HG03095 (cell line): ENCODE data around the gene NEDD9.

Experiments used
- ATAC-seq: cut with Tn5 transposase; IDR thresholded peaks from one replicate; pipeline ENCODE4 v1.9.1; 2021; ENCODE audit warnings: moderate library complexity; ENCODE audit not compliant: unreplicated experiment

NEDD9 gene

GRCh38 chr6:11203306-11204004, 29.0 kb downstream of the NEDD9 start:
- no peak for ATAC-seq

- no peak for ATAC-seq
These were observed 29.8 kb downstream of the NEDD9 start for GRCh38 chr6:11202513-11203305.

- no peak for ATAC-seq
These were observed 30.5 kb downstream of the NEDD9 start for GRCh38 chr6:11201772-11202512.

- ATAC-seq = no peak
These were observed 31.5 kb downstream of the NEDD9 start for GRCh38 chr6:11201015-11201414.

GRCh38 chr6:11200356-11200755, 32.1 kb downstream of the NEDD9 start:
- ATAC-seq = no peak

GRCh38 chr6:11198663-11199603, 33.5 kb downstream of the NEDD9 start:
- no peak for ATAC-seq

- ATAC-seq = no peak
These were observed 34.6 kb downstream of the NEDD9 start for GRCh38 chr6:11197850-11198249.

GRCh38 chr6:11197175-11197536, 35.3 kb downstream of the NEDD9 start:
- no peak for ATAC-seq

GRCh38 chr6:11196511-11197174, 35.8 kb downstream of the NEDD9 start:
- no peak for ATAC-seq

GRCh38 chr6:11194356-11195218, 37.9 kb downstream of the NEDD9 start:
- no peak for ATAC-seq

- no peak for ATAC-seq
These were observed 39.0 kb downstream of the NEDD9 start for GRCh38 chr6:11193434-11193833.

- ATAC-seq = no peak
These were observed 40.3 kb downstream of the NEDD9 start for GRCh38 chr6:11192167-11192566.

- no peak for ATAC-seq
These were observed 41.7 kb downstream of the NEDD9 start for GRCh38 chr6:11190625-11191245.

- no peak for ATAC-seq
These were observed 42.4 kb downstream of the NEDD9 start for GRCh38 chr6:11189865-11190624.

GRCh38 chr6:11188161-11188915, 44.1 kb downstream of the NEDD9 start:
- ATAC-seq = no peak

- ATAC-seq = no peak
These were observed 45.2 kb downstream of the NEDD9 start for GRCh38 chr6:11187301-11187700.

- ATAC-seq = no peak
These were observed 47.1 kb downstream of the NEDD9 start for GRCh38 chr6:11185204-11185842.
